ENCODE measurements around the gene ATAT1. TPM values are rescaled to one million over a fixed set of nuclear protein-coding genes. Genes with fewer than 3 reads are reported as not detected.

ATAT1 gene
- polyA plus RNA-seq, 1 donor from 2014 or later = 70.4 TPM

DNA sequence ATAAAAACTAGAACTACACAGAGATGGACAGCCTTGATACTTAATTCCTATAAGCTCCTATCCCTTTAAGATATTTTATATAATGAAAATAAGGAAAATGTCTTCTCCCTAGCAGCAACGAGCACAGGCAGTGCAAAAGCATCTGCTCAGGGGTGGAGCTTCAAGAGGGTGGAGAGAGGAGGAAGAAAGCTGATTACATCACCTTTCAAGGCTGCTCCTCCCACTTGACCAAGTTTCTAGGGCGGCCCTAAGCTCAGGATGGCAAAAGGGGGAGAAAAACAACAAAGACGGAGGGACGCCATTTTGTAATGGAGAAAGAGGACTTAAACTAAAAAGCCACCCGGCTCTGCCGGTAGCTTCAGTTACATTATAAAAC, 11.8 kb upstream of the ATAT1 start:
- no peak overlapping the region for H2AFZ ChIP-seq (ENCODE audit: low read depth, low read length)
- H3K27me3 ChIP-seq (ENCODE audit: insufficient read depth, low read depth, low read length) = no peaks in the 10 kb centered on the region
- H3K9ac ChIP-seq (ENCODE audit: low read length) = peak overlapping the region; percentile 99
- peak overlapping the region; percentile 78 for H3K4me2 ChIP-seq (ENCODE audit: low read length)
- no peaks in the 10 kb centered on the region for H4K20me1 ChIP-seq (ENCODE audit: insufficient read depth)
- H3K9me3 ChIP-seq (ENCODE audit: low read length) = no peaks in the 10 kb centered on the region
- no peaks in the 10 kb centered on the region for H3K9me2 ChIP-seq (ENCODE audit: insufficient read depth, low read length)
- peaks cover 63% of the 10 kb centered on the region for H3K79me2 ChIP-seq (replicated peaks; ENCODE audit: insufficient read depth, low read length)
- H3K27ac ChIP-seq (ENCODE audit: low read length) = peak overlapping the region; percentile 100
- TF ChIP-seq MXI1 (conservative IDR thresholded peaks at IDR 0.05; ENCODE audit: poor library complexity, severe bottlenecking) (peak; percentile 44), EZH2 (IDR thresholded peaks at IDR 0.05; ENCODE audit: borderline replicate concordance, insufficient read depth, low read length, poor library complexity, severe bottlenecking) (no peak), TAF1 (IDR thresholded peaks at IDR 0.05; ENCODE audit: low read depth) (peak; percentile 93), SMC3 (conservative IDR thresholded peaks at IDR 0.05; ENCODE audit: poor library complexity) (no peak), EP300 (conservative IDR thresholded peaks at IDR 0.05; ENCODE audit: poor library complexity, severe bottlenecking) (no peak), POLR2AphosphoS5 (IDR thresholded peaks at IDR 0.05) (peak; percentile 87)
- TF ChIP-seq, protein P1, sequence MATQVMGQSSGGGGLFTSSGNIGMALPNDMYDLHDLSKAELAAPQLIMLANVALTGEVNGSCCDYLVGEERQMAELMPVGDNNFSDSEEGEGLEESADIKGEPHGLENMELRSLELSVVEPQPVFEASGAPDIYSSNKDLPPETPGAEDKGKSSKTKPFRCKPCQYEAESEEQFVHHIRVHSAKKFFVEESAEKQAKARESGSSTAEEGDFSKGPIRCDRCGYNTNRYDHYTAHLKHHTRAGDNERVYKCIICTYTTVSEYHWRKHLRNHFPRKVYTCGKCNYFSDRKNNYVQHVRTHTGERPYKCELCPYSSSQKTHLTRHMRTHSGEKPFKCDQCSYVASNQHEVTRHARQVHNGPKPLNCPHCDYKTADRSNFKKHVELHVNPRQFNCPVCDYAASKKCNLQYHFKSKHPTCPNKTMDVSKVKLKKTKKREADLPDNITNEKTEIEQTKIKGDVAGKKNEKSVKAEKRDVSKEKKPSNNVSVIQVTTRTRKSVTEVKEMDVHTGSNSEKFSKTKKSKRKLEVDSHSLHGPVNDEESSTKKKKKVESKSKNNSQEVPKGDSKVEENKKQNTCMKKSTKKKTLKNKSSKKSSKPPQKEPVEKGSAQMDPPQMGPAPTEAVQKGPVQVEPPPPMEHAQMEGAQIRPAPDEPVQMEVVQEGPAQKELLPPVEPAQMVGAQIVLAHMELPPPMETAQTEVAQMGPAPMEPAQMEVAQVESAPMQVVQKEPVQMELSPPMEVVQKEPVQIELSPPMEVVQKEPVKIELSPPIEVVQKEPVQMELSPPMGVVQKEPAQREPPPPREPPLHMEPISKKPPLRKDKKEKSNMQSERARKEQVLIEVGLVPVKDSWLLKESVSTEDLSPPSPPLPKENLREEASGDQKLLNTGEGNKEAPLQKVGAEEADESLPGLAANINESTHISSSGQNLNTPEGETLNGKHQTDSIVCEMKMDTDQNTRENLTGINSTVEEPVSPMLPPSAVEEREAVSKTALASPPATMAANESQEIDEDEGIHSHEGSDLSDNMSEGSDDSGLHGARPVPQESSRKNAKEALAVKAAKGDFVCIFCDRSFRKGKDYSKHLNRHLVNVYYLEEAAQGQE (IDR thresholded peaks at IDR 0.05; ENCODE audit: borderline replicate concordance) = peak; percentile 82
- TF ChIP-seq, protein P2, sequence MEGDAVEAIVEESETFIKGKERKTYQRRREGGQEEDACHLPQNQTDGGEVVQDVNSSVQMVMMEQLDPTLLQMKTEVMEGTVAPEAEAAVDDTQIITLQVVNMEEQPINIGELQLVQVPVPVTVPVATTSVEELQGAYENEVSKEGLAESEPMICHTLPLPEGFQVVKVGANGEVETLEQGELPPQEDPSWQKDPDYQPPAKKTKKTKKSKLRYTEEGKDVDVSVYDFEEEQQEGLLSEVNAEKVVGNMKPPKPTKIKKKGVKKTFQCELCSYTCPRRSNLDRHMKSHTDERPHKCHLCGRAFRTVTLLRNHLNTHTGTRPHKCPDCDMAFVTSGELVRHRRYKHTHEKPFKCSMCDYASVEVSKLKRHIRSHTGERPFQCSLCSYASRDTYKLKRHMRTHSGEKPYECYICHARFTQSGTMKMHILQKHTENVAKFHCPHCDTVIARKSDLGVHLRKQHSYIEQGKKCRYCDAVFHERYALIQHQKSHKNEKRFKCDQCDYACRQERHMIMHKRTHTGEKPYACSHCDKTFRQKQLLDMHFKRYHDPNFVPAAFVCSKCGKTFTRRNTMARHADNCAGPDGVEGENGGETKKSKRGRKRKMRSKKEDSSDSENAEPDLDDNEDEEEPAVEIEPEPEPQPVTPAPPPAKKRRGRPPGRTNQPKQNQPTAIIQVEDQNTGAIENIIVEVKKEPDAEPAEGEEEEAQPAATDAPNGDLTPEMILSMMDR (IDR thresholded peaks at IDR 0.05; ENCODE audit: poor library complexity, severe bottlenecking) = no peak
- H3K4me3 ChIP-seq (ENCODE audit: low read length) = peak overlapping the region; percentile 83
- H3F3A ChIP-seq (ENCODE audit: insufficient read depth, low read length, poor library complexity, severe bottlenecking) = peaks cover 8% of the 10 kb centered on the region
- H3K36me3 ChIP-seq (ENCODE audit: insufficient read depth, low read length) = peaks cover 9% of the 10 kb centered on the region

DNA sequence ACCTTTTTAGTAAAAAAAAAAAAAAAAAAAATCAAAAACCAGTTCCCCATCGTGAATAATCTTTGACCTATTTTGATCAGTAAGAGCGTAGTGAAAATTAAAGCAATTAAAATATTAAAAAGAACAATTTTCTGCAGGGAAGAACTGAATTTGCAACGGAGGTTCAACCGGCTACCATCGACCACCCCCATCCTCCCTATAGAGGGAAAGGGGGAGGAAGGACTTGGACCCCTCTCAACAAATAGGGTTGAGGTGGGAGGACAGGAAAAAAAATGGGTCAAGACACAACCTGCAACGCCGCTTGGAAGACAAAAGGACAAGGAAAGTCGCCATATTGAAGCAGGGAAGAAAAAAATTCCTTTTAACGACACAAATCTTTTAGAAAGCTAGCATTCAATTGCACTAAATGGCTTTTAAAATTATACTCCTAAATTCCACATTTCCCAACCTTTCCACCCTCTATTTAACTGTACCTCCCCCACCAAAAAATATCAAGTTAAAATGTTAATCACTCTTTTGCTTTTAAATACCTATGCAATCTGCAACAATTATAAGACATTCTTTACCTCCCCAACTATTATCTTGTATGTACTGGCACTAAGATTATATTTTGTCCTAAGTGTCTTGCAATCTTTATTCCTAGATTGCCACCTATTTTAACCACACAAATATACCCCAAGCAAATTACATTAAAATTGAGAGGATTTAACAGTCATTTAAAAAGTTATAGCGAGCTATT, 11.3 kb upstream of the ATAT1 start:
- Histone ChIP-seq H3K9ac (ENCODE audit: low read length) (peak overlapping the region; percentile 99), H2AFZ (ENCODE audit: low read depth, low read length) (no peak overlapping the region), H3K9me2 (ENCODE audit: insufficient read depth, low read length) (no peaks in the 10 kb centered on the region), H3F3A (ENCODE audit: insufficient read depth, low read length, poor library complexity, severe bottlenecking) (peaks cover 8% of the 10 kb centered on the region), H3K36me3 (ENCODE audit: insufficient read depth, low read length) (peaks cover 9% of the 10 kb centered on the region), H3K4me3 (ENCODE audit: low read length) (peak overlapping the region; percentile 83), H3K4me2 (ENCODE audit: low read length) (peak overlapping the region; percentile 81), H4K20me1 (ENCODE audit: insufficient read depth) (no peaks in the 10 kb centered on the region), H3K27ac (ENCODE audit: low read length) (peak overlapping the region; percentile 100), H3K27me3 (ENCODE audit: insufficient read depth, low read depth, low read length) (no peaks in the 10 kb centered on the region), H3K9me3 (ENCODE audit: low read length) (no peaks in the 10 kb centered on the region), H3K79me2 (replicated peaks; ENCODE audit: insufficient read depth, low read length) (peaks cover 58% of the 10 kb centered on the region)
- TF ChIP-seq RAD21 (conservative IDR thresholded peaks at IDR 0.05) = no peak
- no peak for TF ChIP-seq MXI1 (conservative IDR thresholded peaks at IDR 0.05; ENCODE audit: poor library complexity, severe bottlenecking)
- TF ChIP-seq, protein P1 (IDR thresholded peaks at IDR 0.05; ENCODE audit: borderline replicate concordance) = peak; percentile 40
- TF ChIP-seq SMC3 (conservative IDR thresholded peaks at IDR 0.05; ENCODE audit: poor library complexity) = no peak
- TF ChIP-seq EZH2 (IDR thresholded peaks at IDR 0.05; ENCODE audit: borderline replicate concordance, insufficient read depth, low read length, poor library complexity, severe bottlenecking) = no peak
- no peak for TF ChIP-seq POLR2AphosphoS5 (IDR thresholded peaks at IDR 0.05)
- TF ChIP-seq, protein P2 (IDR thresholded peaks at IDR 0.05; ENCODE audit: poor library complexity, severe bottlenecking) = no peak
- TF ChIP-seq TAF1 (IDR thresholded peaks at IDR 0.05; ENCODE audit: low read depth) = peak; percentile 50
- TF ChIP-seq EP300 (conservative IDR thresholded peaks at IDR 0.05; ENCODE audit: poor library complexity, severe bottlenecking) = no peak

All from neural cell (in vitro differentiated cells).